ENCODE results near the gene GPR78.

GPR78 gene

DNA sequence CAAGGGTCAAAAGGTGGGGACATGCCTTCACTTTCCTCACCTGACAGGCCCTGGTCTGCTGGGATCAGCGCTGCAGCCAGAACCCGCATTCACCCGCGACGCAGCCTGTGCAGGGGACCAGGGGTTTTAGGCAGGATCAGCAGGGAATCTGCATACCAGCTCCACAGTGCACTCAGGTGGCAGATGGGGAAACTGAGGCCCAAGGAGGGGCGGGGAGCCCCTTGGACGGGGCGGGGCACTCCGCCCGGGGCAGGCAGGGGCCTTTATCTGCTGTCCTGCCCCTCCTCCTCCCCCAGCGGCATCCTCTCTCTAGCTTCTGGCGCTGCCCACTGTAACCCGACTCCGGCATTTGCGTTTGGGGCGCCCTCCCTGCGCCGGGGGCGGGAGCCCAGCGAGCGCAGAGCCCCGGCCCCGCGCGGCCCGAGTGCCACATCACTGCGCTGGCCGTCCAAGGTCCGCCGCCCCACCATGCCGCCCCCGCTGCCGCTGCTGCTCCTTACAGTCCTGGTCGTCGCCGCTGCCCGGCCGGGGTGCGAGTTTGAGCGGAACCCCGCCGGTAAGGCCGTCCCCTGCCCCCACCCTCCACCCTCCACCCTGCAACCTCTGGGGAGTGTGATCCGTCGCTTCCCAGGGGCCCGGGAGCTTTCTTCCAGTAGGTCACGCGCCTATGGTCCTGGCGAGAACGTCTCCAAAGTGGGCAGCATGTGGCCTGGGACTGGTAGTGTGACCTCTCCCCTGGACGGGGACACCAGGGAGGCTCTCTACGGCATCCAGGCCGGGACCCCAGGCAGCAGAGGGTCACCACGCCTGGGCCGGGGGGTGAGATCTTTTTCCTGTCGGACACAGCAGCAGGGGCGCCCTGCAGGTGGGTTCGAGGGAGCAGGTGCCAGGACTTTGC, 12.4 kb downstream of the GPR78 start, which contains the start of gene CPZ:
TSS of gene CPZ (plus strand) at position 400 of the 898 bp plus-strand sequence. CDS start at position 469, 69 bp downstream.
- TF ChIP-seq, protein P1, sequence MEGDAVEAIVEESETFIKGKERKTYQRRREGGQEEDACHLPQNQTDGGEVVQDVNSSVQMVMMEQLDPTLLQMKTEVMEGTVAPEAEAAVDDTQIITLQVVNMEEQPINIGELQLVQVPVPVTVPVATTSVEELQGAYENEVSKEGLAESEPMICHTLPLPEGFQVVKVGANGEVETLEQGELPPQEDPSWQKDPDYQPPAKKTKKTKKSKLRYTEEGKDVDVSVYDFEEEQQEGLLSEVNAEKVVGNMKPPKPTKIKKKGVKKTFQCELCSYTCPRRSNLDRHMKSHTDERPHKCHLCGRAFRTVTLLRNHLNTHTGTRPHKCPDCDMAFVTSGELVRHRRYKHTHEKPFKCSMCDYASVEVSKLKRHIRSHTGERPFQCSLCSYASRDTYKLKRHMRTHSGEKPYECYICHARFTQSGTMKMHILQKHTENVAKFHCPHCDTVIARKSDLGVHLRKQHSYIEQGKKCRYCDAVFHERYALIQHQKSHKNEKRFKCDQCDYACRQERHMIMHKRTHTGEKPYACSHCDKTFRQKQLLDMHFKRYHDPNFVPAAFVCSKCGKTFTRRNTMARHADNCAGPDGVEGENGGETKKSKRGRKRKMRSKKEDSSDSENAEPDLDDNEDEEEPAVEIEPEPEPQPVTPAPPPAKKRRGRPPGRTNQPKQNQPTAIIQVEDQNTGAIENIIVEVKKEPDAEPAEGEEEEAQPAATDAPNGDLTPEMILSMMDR (IDR thresholded peaks at IDR 0.05; ENCODE audit: low read depth, low read length): no peak
- H3K4me3 ChIP-seq (ENCODE audit: low read depth, low read length): peak within 1 kb of the TSS; percentile 50

DNA sequence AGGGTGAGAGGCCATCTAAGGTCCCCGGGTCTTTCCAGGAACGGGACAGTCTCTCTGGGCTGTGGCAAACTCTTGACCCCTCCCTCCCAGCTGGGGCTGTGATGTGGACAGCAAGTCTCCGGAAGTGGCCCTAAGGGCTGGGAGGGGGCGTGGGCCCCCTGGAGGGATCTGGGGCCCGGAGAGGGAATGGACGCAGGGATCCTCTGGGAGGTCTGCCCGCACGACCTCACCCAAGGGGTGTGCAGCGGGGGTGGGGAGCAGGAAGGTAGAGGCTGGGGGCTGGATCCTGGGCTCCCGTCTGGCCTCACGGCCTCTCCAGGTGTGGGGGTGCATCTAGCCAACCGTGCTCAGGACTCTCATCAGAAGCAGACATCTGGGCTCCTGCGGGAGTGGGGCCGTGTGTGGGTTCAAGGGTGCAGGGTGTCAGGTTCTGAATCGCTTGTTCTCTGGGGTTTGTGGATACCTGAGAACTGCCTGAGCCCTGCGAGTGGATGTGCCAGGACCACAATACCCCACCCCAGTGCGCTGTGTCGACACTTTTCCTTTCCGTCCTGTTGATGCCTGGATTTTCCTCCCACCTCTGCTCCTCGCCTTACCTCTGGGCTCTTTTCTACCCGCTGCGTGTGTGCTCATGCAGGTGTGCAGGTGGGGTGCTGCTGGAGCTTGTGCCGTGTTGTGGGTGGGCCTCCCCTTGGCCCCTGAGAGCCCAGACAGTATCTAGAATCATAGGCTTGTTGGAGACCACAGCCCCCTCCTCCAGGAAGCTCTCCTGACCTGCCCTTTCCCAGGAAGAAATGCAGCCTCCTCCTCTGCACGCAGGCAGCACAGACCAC, 13.3 kb downstream of the GPR78 start:
- H3K4me3 ChIP-seq (ENCODE audit: low read depth, low read length): peak overlapping the region; percentile 50
- TF ChIP-seq, protein P1 (IDR thresholded peaks at IDR 0.05; ENCODE audit: low read depth, low read length): no peak

- TF ChIP-seq, protein P1 (IDR thresholded peaks at IDR 0.05; ENCODE audit: low read depth, low read length): peak; percentile 53; the same call in 1 of the 2 replicates
- H3K4me3 ChIP-seq (ENCODE audit: low read depth, low read length): no peak overlapping the region
Measured at GRCh38 chr4:8594097-8595038, 14.2 kb downstream of the GPR78 start.

- TF ChIP-seq, protein P1 (IDR thresholded peaks at IDR 0.05; ENCODE audit: low read depth, low read length): no peak
- no peak overlapping the region for H3K4me3 ChIP-seq (ENCODE audit: low read depth, low read length)
Measured at GRCh38 chr4:8595237-8596087, 15.3 kb downstream of the GPR78 start.

DNA sequence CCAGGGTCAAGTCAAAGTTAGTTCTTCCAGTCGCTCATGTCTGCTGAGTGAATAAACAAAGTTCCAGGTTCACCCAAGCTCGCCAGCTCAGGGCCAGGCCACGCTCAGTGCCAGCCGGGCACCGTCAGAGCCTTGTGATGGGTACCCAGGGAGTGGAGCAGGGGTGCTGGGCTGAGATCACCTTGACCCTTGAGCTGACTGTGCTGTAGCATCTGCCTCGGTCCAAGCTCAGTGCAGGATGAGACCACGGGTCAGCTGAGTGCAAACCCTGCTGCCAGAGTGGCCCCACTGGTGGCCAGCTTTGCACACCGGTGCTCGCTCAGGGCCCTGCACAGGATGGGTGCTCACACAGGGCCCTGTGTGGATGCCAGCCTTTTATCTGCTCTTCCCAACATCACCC, 16.7 kb downstream of the GPR78 start:
- no peak overlapping the region for H3K4me3 ChIP-seq (ENCODE audit: low read depth, low read length)
- TF ChIP-seq, protein P1 (IDR thresholded peaks at IDR 0.05; ENCODE audit: low read depth, low read length): no peak

DNA sequence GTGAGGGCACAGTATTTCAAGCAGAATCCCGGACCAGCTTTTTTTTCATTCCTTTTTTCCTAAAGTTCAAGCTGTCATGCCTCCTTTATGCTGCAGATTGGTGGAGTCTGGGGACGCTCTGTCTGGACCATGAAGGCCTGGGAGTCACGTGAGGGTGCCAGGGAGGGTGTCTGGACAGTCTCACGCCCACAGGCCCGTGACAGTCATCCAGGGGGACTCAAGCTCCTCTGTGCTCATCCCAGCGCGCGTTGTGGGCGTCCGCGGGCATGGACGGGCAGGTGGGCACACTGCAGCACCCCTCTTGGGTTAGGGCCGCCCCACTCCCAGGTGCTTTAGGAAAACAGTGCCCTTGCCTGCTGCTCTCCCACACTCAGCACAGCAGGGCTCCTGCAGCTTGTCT, 17.1 kb downstream of the GPR78 start:
- H3K4me3 ChIP-seq (ENCODE audit: low read depth, low read length): no peak overlapping the region
- TF ChIP-seq, protein P1 (IDR thresholded peaks at IDR 0.05; ENCODE audit: low read depth, low read length): no peak
